ENCODE data around the gene PLEKHH1. TPM values are rescaled to one million over a fixed set of nuclear protein-coding genes. Genes with fewer than 3 reads are reported as not detected.

PLEKHH1 gene
- total and polyA plus RNA-seq, 2 of the 8 experiments (the other 6 are each of a cell fraction or from before 2014, with no cell fraction given), result 28.3 to 33.3 TPM

GRCh38 chr14:67497216-67497615 lies 35.9 kb upstream of the PLEKHH1 start:
- no peak overlapping the region for H2BK5ac ChIP-seq (ENCODE audit: low read depth, low read length)
- no peak overlapping the region for H4K8ac ChIP-seq (ENCODE audit: extremely low read depth, insufficient read depth, low read length)
- H3K23me2 ChIP-seq (ENCODE audit: low read depth, low read length), result no peaks in the 10 kb centered on the region
- H2BK12ac ChIP-seq (ENCODE audit: low read depth, low read length), result no peak overlapping the region
- ChIA-PET CTCF (ENCODE audit: partially characterized antibody) (interaction anchor here (1.3 kb wide), 1 partner anchor 30 kb away, joined by 4 read pairs; no protein-coding TSS in a partner anchor), POLR2A (ENCODE audit: partially characterized antibody) (no interaction called here)
- no peak overlapping the region for H2AK5ac ChIP-seq (ENCODE audit: low read depth, low read length)
- H3K4me2 ChIP-seq (ENCODE audit: insufficient read depth in 1 of 2, low read depth in 2 of 2, low read length in 2 of 2), result no peak overlapping the region
- 90% methylated on average over 13 of the region's 13 CpGs; no CpG with 5 or more reads in 1 of the 2 experiments for WGBS, 2 experiments (ENCODE audit: extremely low coverage in 1 of 2, insufficient coverage in 1 of 2, insufficient read length in 1 of 2, insufficient replicate concordance in 2 of 2, low coverage in 1 of 2, low lambda C conversion rate in 2 of 2, missing lambda C conversion rate in 1 of 2)
- H3K79me1 ChIP-seq (ENCODE audit: low read depth, low read length), result no peaks in the 10 kb centered on the region
- H2BK20ac ChIP-seq (ENCODE audit: low read length), result no peak overlapping the region
- H3K4me3 ChIP-seq (ENCODE audit: extremely low read depth in 1 of 4, insufficient read depth in 2 of 4, low read depth in 3 of 4, low read length in 4 of 4), result no peak overlapping the region
- no peaks in the 10 kb centered on the region for H3K27me3 ChIP-seq (replicated peaks in 1 of 4; ENCODE audit: control insufficient read depth in 3 of 4, extremely low read depth in 1 of 4, insufficient read depth in 3 of 4, low read length in 3 of 4)
- H2BK120ac ChIP-seq (replicated peaks; ENCODE audit: low read depth, low read length), result no peak overlapping the region
- H3K4me1 ChIP-seq (replicated peaks in 1 of 4; ENCODE audit: control insufficient read depth in 3 of 4, insufficient read depth in 4 of 4, low read length in 3 of 4), result peaks cover 0 to 2% (median under 1%) of the 10 kb centered on the region in 4 experiments; a peak in 2 of 7 replicates
- DNase-seq (ENCODE audit: low read depth in 1 of 2, low spot score in 2 of 2) (no peak), FAIRE-seq (no peak)
- H3K9me3 ChIP-seq (ENCODE audit: insufficient read depth in 2 of 2, low read depth in 1 of 2, low read length in 1 of 2), result no peaks in the 10 kb centered on the region
- no peak overlapping the region for H3K4ac ChIP-seq (replicated peaks; ENCODE audit: insufficient read length, low read depth, low read length)
- no peak overlapping the region for H3K56ac ChIP-seq (replicated peaks; ENCODE audit: insufficient read length, low read depth, low read length)
- no peak overlapping the region for H4K91ac ChIP-seq (replicated peaks; ENCODE audit: insufficient read length, low read length)
- no peak overlapping the region for H3K23ac ChIP-seq (ENCODE audit: insufficient read length)
- no peaks in the 10 kb centered on the region for H4K20me1 ChIP-seq (replicated peaks in 1 of 2; ENCODE audit: control insufficient read depth in 1 of 2, insufficient read depth in 2 of 2, low read length in 2 of 2)
- no peak overlapping the region for H4K5ac ChIP-seq (ENCODE audit: insufficient read length, low read depth, low read length)
- no peak overlapping the region for H2AFZ ChIP-seq (ENCODE audit: low read length)
- TF ChIP-seq KDM4A (IDR thresholded peaks at IDR 0.05; ENCODE audit: low read depth, low read length, severe bottlenecking) (no peak), RNF2 (IDR thresholded peaks at IDR 0.05; ENCODE audit: borderline replicate concordance, low read depth, low read length, missing control alignments, poor library complexity, severe bottlenecking) (no peak), ZNF274 (IDR thresholded peaks at IDR 0.05; ENCODE audit: borderline replicate concordance, extremely low read depth, low read length) (no peak), E2F6 (IDR thresholded peaks at IDR 0.05) (no peak), SAP30 (IDR thresholded peaks at IDR 0.05; ENCODE audit: insufficient read depth, insufficient replicate concordance, low read length) (no peak), SP2 (IDR thresholded peaks at IDR 0.05; ENCODE audit: low read length) (no peak), CEBPB (IDR thresholded peaks at IDR 0.05; ENCODE audit: low read depth, low read length) (no peak), RBBP5 (IDR thresholded peaks at IDR 0.05; ENCODE audit: borderline replicate concordance, low read depth, low read length) (no peak), SIRT6 (IDR thresholded peaks at IDR 0.05; ENCODE audit: low read length) (no peak)
- H3K36me3 ChIP-seq (ENCODE audit: control insufficient read depth in 2 of 4, insufficient read depth in 4 of 4, low read length in 3 of 4), result no peaks in the 10 kb centered on the region
- H3K14ac ChIP-seq (ENCODE audit: insufficient read length), result no peak overlapping the region
- no peak overlapping the region; the same call in 1 of the 2 replicates for H3K18ac ChIP-seq (ENCODE audit: extremely low read depth, low read length)
- no peak overlapping the region for H3K9ac ChIP-seq (replicated peaks in 1 of 4; ENCODE audit: extremely low read depth in 1 of 4, low read depth in 3 of 4, low read length in 3 of 4)
- no peak overlapping the region for H2BK15ac ChIP-seq (ENCODE audit: low read length)
- no peak overlapping the region for H3K27ac ChIP-seq (ENCODE audit: low read depth, low read length)
- no peaks in the 10 kb centered on the region for H3K79me2 ChIP-seq (ENCODE audit: control insufficient read depth in 1 of 2, insufficient read depth in 2 of 2, low read length in 2 of 2)
